Trophoblast cell (in vitro differentiated cells and primary cell): ENCODE data around the gene FAM168A.

Experiments
- DNase-seq, 2 donors: peaks; one replicate each; pipeline ENCODE4 v3.0.0-alpha.2; 2016
- H2AFZ ChIP-seq: 2 replicates; pipeline ENCODE4 v1.6.1; 2013; ENCODE audit warnings: low read length, moderate library complexity, mild to moderate bottlenecking; ENCODE audit not compliant: insufficient read depth, poor library complexity
- H2AK5ac ChIP-seq: 2 replicates; pipeline ENCODE4 v1.6.1; 2013; ENCODE audit warnings: mild to moderate bottlenecking, low read length
- H2BK120ac ChIP-seq: 2 replicates; pipeline ENCODE4 v1.6.1; 2013; ENCODE audit warnings: low read length, mild to moderate bottlenecking, moderate library complexity; ENCODE audit not compliant: insufficient read depth, poor library complexity
- H2BK12ac ChIP-seq: 2 replicates; pipeline ENCODE4 v1.6.1; 2013; ENCODE audit warnings: mild to moderate bottlenecking, low read length, moderate library complexity
- H2BK5ac ChIP-seq: 2 replicates; pipeline ENCODE4 v1.6.1; 2013; ENCODE audit warnings: low read length, low read depth, moderate library complexity, mild to moderate bottlenecking; ENCODE audit not compliant: poor library complexity
- H3K14ac ChIP-seq: 2 replicates; pipeline ENCODE4 v1.6.1; 2013; ENCODE audit warnings: mild to moderate bottlenecking, low read length
- H3K18ac ChIP-seq: 2 replicates; pipeline ENCODE4 v1.6.1; 2013; ENCODE audit warnings: mild to moderate bottlenecking, low read length
- H3K23ac ChIP-seq: 2 replicates; pipeline ENCODE4 v1.6.1; 2013; ENCODE audit warnings: low read length
- H3K27ac ChIP-seq: 2 replicates; pipeline ENCODE4 v1.5.1; 2013; ENCODE audit warnings: low read depth, mild to moderate bottlenecking, inconsistent platforms, low read length, moderate library complexity
- H3K27me3 ChIP-seq: 2 replicates; pipeline ENCODE4 v1.6.1; 2013; ENCODE audit warnings: inconsistent platforms, mild to moderate bottlenecking, low read length, moderate library complexity; ENCODE audit not compliant: insufficient read depth
- H3K36me3 ChIP-seq, 2 experiments: 1 replicate in 1 of 2; 2 replicates in 1 of 2; pipeline ENCODE4 v1.6.1; 2013; ENCODE audit warnings: low read length in 2 of 2, mild to moderate bottlenecking in 2 of 2, moderate library complexity in 1 of 2; ENCODE audit not compliant: insufficient read depth in 2 of 2, control insufficient read depth in 1 of 2
- H3K4ac ChIP-seq: 2 replicates; pipeline ENCODE4 v1.6.1; 2013; ENCODE audit warnings: low read depth, mild to moderate bottlenecking, low read length, moderate library complexity
- H3K4me1 ChIP-seq, 2 experiments: 1 replicate in 1 of 2; 2 replicates in 1 of 2; pipeline ENCODE4 v1.6.1; 2013; ENCODE audit warnings: low read length in 2 of 2, mild to moderate bottlenecking in 2 of 2, moderate library complexity in 1 of 2; ENCODE audit not compliant: insufficient read depth in 2 of 2, control insufficient read depth in 1 of 2
- H3K4me2 ChIP-seq: 2 replicates; pipeline ENCODE4 v1.6.1; 2013; ENCODE audit warnings: inconsistent platforms, mild to moderate bottlenecking, low read length, moderate library complexity
- H3K4me3 ChIP-seq: 2 replicates; pipeline ENCODE4 v1.5.1; 2013; ENCODE audit warnings: mild to moderate bottlenecking, low read depth, low read length, inconsistent platforms
- H3K79me1 ChIP-seq: one replicate; pipeline ENCODE4 v1.6.1; 2013; ENCODE audit warnings: low read length
- H3K79me2 ChIP-seq: 2 replicates; pipeline ENCODE4 v1.6.1; 2013; ENCODE audit warnings: low read length, mild to moderate bottlenecking; ENCODE audit not compliant: control insufficient read depth, insufficient read depth, poor library complexity
- H3K9ac ChIP-seq: 2 replicates; pipeline ENCODE4 v1.6.1; 2013; ENCODE audit warnings: mild to moderate bottlenecking, low read length
- H3K9me3 ChIP-seq: 2 replicates; pipeline ENCODE4 v1.6.1; 2013; ENCODE audit warnings: low read depth, mild to moderate bottlenecking, control low read depth, inconsistent platforms, low read length; ENCODE audit not compliant: insufficient read depth
- H4K12ac ChIP-seq: 2 replicates; pipeline ENCODE4 v1.6.1; 2013; ENCODE audit warnings: low read depth, mild to moderate bottlenecking, low read length, moderate library complexity
- H4K8ac ChIP-seq: 2 replicates; pipeline ENCODE4 v1.6.1; 2013; ENCODE audit warnings: low read depth, mild to moderate bottlenecking, low read length, moderate library complexity
- H4K91ac ChIP-seq: one replicate; pipeline ENCODE4 v1.6.1; 2013; ENCODE audit warnings: low read depth, mild to moderate bottlenecking, low read length, moderate library complexity
- WGBS: extraction: QIAGEN DNeasy Blood & Tissue Kit; methylation state at CpG from one replicate; pipeline ENCODE4 v1.1.7; 2013; ENCODE audit warnings: missing lambda C conversion rate; ENCODE audit not compliant: insufficient read length, insufficient coverage; ENCODE audit errors: extremely low coverage; 5-methylcytosine and 5-hydroxymethylcytosine counted together

The FAM168A gene

DNA sequence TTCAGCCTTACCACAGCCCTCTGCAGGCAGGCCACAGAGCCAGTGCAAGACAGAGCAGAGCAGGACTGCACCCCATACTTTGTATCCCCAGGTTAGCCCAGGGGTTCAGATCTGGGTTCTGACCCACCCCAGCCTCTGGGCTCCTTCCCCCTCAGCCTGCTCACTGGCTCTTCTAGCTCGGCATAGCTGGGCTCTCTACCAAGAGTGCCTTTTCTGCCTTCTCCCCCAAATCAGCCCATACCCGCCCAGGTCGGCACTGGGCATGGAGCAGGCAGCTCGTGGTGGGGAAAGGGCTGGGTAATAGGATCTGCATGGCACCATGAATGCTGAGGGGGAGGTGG lies 213.4 kb downstream of the FAM168A start:
- no CpG with 5 or more reads among the region's 4 CpGs for WGBS
- Histone ChIP-seq H2BK120ac (no peak overlapping the region), H4K8ac (no peak overlapping the region), H4K12ac (no peak overlapping the region), H3K79me2 (no peaks in the 10 kb centered on the region), H3K36me3 (peaks cover 0 to 2% of the 10 kb centered on the region in 2 experiments), H4K91ac (no peak overlapping the region), H3K27ac (no peak overlapping the region), H3K14ac (no peak overlapping the region), H3K4me3 (no peak overlapping the region), H3K9me3 (peaks cover 3% of the 10 kb centered on the region), H3K18ac (no peak overlapping the region), H3K23ac (no peak overlapping the region), H3K9ac (no peak overlapping the region), H2AK5ac (no peak overlapping the region), H3K4ac (no peak overlapping the region), H3K27me3 (no peaks in the 10 kb centered on the region), H3K4me2 (no peak overlapping the region), H3K79me1 (no peaks in the 10 kb centered on the region), H2BK12ac (no peak overlapping the region), H2AFZ (no peak overlapping the region), H3K4me1 (peaks cover 4 to 6% of the 10 kb centered on the region in 2 experiments), H2BK5ac (no peak overlapping the region)
- no peak for DNase-seq

DNA sequence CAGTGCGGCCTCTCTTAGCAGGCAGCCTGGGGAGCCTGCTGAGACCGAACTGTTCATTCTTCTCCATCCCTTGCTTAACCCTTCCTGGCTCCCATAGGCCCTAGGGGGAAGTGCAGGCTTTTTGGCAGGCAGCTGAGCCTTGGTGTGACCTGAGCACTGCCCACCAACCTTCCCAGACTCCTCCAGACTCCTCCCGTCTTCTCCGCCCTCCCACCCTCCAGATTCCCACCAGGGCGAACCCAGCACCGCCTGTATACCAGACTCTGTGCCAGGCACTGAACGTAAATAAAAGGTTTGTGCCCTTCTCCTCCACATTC lies 213.8 kb downstream of the FAM168A start:
- Histone ChIP-seq H3K4ac (no peak overlapping the region), H3K27ac (no peak overlapping the region), H3K4me2 (no peak overlapping the region), H3K79me1 (no peaks in the 10 kb centered on the region), H3K4me1 (peaks cover 4 to 6% of the 10 kb centered on the region in 2 experiments), H4K91ac (no peak overlapping the region), H3K36me3 (peaks cover 0 to 2% of the 10 kb centered on the region in 2 experiments), H3K4me3 (no peak overlapping the region), H3K14ac (no peak overlapping the region), H3K18ac (peak overlapping the region; percentile 26), H2BK120ac (no peak overlapping the region), H3K27me3 (no peaks in the 10 kb centered on the region), H2BK5ac (no peak overlapping the region), H3K9ac (no peak overlapping the region), H2AK5ac (no peak overlapping the region), H2AFZ (no peak overlapping the region), H4K8ac (no peak overlapping the region), H3K79me2 (no peaks in the 10 kb centered on the region), H3K9me3 (no peaks in the 10 kb centered on the region), H3K23ac (no peak overlapping the region), H4K12ac (no peak overlapping the region), H2BK12ac (no peak overlapping the region)
- no peak for DNase-seq
- no CpG with 5 or more reads among the region's 7 CpGs for WGBS

DNA sequence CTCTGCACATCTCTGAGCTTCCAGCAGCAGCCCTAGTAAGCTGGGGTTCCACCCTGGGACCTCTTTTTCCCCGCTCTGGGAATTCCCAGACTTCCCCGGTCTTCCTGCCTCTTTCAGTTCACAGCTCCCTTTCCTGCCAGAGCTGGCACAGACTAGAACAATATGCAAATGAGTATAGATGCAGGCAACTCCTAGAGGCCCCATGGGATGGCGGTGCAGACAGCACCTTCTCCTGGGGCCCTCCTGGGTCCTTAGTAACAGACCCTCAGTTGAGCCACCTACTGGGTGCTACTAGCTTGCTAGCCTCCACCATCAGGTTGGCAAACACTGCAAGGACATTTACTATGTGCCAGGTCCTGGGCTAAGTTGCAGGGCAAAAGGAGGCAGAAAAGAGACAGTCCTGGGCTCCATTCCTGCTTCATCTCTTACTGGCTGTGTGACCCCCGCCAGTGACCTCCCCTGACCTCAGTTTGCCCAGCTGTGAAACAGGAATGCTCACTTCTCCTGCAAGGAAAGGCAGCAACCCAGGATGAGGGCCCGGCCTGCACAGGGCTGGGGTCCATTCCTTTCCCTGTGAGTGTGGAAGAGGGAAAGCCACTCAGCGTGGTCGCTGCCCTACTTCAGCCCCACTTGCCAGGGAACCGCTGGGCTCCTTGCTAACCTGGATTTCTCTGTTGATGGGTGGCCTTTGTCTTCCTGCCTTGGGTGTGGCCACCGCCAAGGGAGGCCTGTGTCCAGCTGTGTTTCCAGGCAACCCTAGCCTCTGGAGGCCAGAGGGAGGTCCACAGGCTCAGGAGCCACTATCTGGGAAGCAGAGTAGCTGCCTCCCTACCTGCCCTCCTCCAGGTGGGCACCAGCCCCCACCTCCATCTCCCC lies 214.4 kb downstream of the FAM168A start:
- Histone ChIP-seq H4K91ac (no peak overlapping the region), H4K12ac (no peak overlapping the region), H3K4me1 (peaks cover 2 to 6% of the 10 kb centered on the region in 2 experiments), H2BK5ac (no peak overlapping the region), H3K23ac (no peak overlapping the region), H3K9me3 (no peaks in the 10 kb centered on the region), H3K4ac (no peak overlapping the region), H3K9ac (no peak overlapping the region), H3K4me3 (no peak overlapping the region), H3K18ac (peak overlapping the region; percentile 26), H2BK12ac (no peak overlapping the region), H3K4me2 (no peak overlapping the region), H3K36me3 (peaks cover 0 to 2% of the 10 kb centered on the region in 2 experiments), H2AK5ac (no peak overlapping the region), H3K79me2 (no peaks in the 10 kb centered on the region), H3K14ac (no peak overlapping the region), H3K27ac (no peak overlapping the region), H4K8ac (no peak overlapping the region), H2AFZ (peak overlapping the region; percentile 47), H3K79me1 (no peaks in the 10 kb centered on the region), H3K27me3 (no peaks in the 10 kb centered on the region), H2BK120ac (no peak overlapping the region)
- DNase-seq = no peak
- WGBS = no CpG with 5 or more reads among the region's 9 CpGs

DNA sequence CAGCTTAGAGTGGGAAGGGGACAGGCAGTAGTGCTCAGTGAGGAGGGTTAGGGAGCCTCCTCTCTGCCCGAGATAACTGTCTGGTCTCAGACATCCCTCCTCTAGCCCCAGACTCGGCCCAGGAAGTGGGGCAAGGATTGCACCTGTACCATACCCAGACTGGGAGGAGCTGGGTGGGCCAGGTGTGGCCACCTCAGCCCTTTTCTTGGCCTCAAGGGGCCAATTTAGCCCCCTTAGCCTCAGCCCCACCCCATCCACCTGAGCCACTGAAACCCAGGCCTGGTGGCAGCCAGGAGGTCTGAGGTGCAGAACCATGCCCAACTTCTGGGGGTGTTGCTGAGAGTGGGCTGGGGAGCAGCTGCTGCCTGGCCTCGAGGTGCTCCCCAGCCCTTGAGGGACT lies 215.2 kb downstream of the FAM168A start:
- Histone ChIP-seq H3K79me2 (no peaks in the 10 kb centered on the region), H2BK12ac (no peak overlapping the region), H3K4me2 (no peak overlapping the region), H3K27ac (no peak overlapping the region), H2BK5ac (no peak overlapping the region), H3K27me3 (no peaks in the 10 kb centered on the region), H2AK5ac (no peak overlapping the region), H3K14ac (no peak overlapping the region), H3K79me1 (no peaks in the 10 kb centered on the region), H3K23ac (no peak overlapping the region), H3K9me3 (no peaks in the 10 kb centered on the region), H3K9ac (no peak overlapping the region), H4K12ac (no peak overlapping the region), H4K91ac (no peak overlapping the region), H2BK120ac (no peak overlapping the region), H3K4me3 (no peak overlapping the region), H3K4me1 (peaks cover 0 to 2% of the 10 kb centered on the region in 2 experiments), H2AFZ (no peak overlapping the region), H3K18ac (no peak overlapping the region), H3K4ac (no peak overlapping the region), H4K8ac (no peak overlapping the region), H3K36me3 (no peaks in the 10 kb centered on the region)
- DNase-seq = no peak
- no CpG with 5 or more reads among the region's 3 CpGs for WGBS
